HepG2 (cell line): ENCODE data around the gene LTA. TPM values are rescaled to one million over a fixed set of nuclear protein-coding genes. Genes with fewer than 3 reads are reported as not detected.

Experiments
- ATAC-seq: fragments of 200-7000 bp; cut with Tn5 transposase; 3 replicates; pipeline ENCODE4 v1.9.1; 2020; ENCODE audit warnings: mild to moderate bottlenecking, moderate library complexity
- BruUV-seq: library from RNA; stranded (reverse); fragments of 400-500 nt; replicated peaks from 2 replicates; lab custom pipeline; 2021; lab: Mats Ljungman, UMichigan
- CTCF ChIA-PET: fragments of 300-600 bp; formaldehyde crosslinking; extraction: SDS; loops from one replicate; lab custom pipeline; 2021; ENCODE audit warnings: low total read pairs, inconsistent platforms, low intra/inter-chr PET ratio; lab: Yijun Ruan, JAX
- POLR2A ChIA-PET: fragments of 350-600 bp; sonication (Branson Sonifier 250); formaldehyde crosslinking; loops from one replicate; lab custom pipeline; 2020; ENCODE audit warnings: antibody characterized with exemption, inconsistent platforms; lab: Yijun Ruan, JAX
- DNase-seq: peaks from one replicate; pipeline ENCODE4 v3.0.0-alpha.2; 2015; ENCODE audit warnings: low spot score
- FAIRE-seq: peaks from 3 replicates; lab custom pipeline; 2011; peaks lifted over from hg19 to GRCh38; lab: Jason Lieb, UNC
- H2AFZ ChIP-seq: one replicate; pipeline ENCODE4 v1.6.1; 2011; ENCODE audit warnings: low read length, inconsistent platforms
- H3K27ac ChIP-seq: fragments of 300-600 bp; 3 replicates; pipeline ENCODE4 v1.8.0; 2011; ENCODE audit warnings: mixed run types, mild to moderate bottlenecking, mixed read lengths, low read length, inconsistent platforms; ENCODE audit not compliant: insufficient read depth; ENCODE audit errors: extremely low read length
- H3K27me3 ChIP-seq, 2 experiments: fragments of 200-600 bp in 1 of 2; 2 replicates in 1 of 2; 3 replicates in 1 of 2; pipeline versions ENCODE4 v1.6.0 to v1.8.0; 2011; ENCODE audit warnings: low read length in 2 of 2, mild to moderate bottlenecking in 2 of 2, moderate library complexity in 2 of 2, inconsistent platforms in 1 of 2; ENCODE audit not compliant: insufficient read depth in 2 of 2, control insufficient read depth in 1 of 2
- H3K36me3 ChIP-seq, 2 experiments: fragments of 200-600 bp in 1 of 2; replicated peaks in 1 of 2; 2 replicates in 1 of 2; 3 replicates in 1 of 2; pipeline versions ENCODE4 v1.5.1 to v1.8.0; 2011; ENCODE audit warnings: low read length in 2 of 2, inconsistent platforms in 1 of 2; ENCODE audit not compliant: insufficient read depth in 2 of 2, control insufficient read depth in 1 of 2
- H3K4me1 ChIP-seq: 2 replicates; pipeline ENCODE4 v1.5.1; 2012; ENCODE audit warnings: low read length, inconsistent platforms; ENCODE audit not compliant: insufficient read depth
- H3K4me2 ChIP-seq: 2 replicates; pipeline ENCODE4 v1.6.0; 2011; ENCODE audit warnings: low read depth, low read length, inconsistent platforms
- H3K4me3 ChIP-seq, 3 experiments: fragments of 200-600 bp in 1 of 3; sonication (generic), shearing (Covaris generic) in 1 of 3; replicated peaks in 1 of 3; 2 replicates each; pipeline ENCODE4 v1.5.1; 2011 to 2016; ENCODE audit warnings: low read length in 3 of 3, inconsistent platforms in 2 of 3, low read depth in 2 of 3, mild to moderate bottlenecking in 2 of 3, control low read depth in 1 of 3, mixed read lengths in 1 of 3; ENCODE audit not compliant: insufficient read depth in 1 of 3
- H3K79me2 ChIP-seq: one replicate; pipeline ENCODE4 v1.6.1; 2011; ENCODE audit warnings: low read length, inconsistent platforms; ENCODE audit not compliant: insufficient read depth
- H3K9ac ChIP-seq: 2 replicates; pipeline ENCODE4 v1.6.0; 2011; ENCODE audit warnings: mild to moderate bottlenecking, low read depth, low read length, inconsistent platforms; ENCODE audit not compliant: insufficient read depth
- H3K9me3 ChIP-seq: 2 replicates; pipeline ENCODE4 v1.5.1; 2012; ENCODE audit warnings: mild to moderate bottlenecking, low read length
- H4K20me1 ChIP-seq: 2 replicates; pipeline ENCODE4 v1.6.0; 2011; ENCODE audit warnings: inconsistent platforms, mild to moderate bottlenecking, low read length, moderate library complexity; ENCODE audit not compliant: insufficient read depth
- KLF13 ChIP-seq: sonication (generic); formaldehyde crosslinking; IDR thresholded peaks from 2 replicates; pipeline ENCODE4 v1.4.0; 2020; ENCODE audit warnings: mild to moderate bottlenecking, missing genetic modification reagents
- POLR2AphosphoS5 ChIP-seq: IDR thresholded peaks from 2 replicates; pipeline ENCODE4 v1.6.1; 2012; ENCODE audit warnings: low read depth, low read length
- SOX5 ChIP-seq: IDR thresholded peaks from 2 replicates; pipeline ENCODE4 v1.6.1; 2016; ENCODE audit warnings: borderline replicate concordance
- ZNF331 ChIP-seq: sonication (generic); formaldehyde crosslinking; IDR thresholded peaks from 2 replicates; pipeline ENCODE4 v1.4.0; 2020; ENCODE audit warnings: missing genetic modification reagents
- ZNF607 ChIP-seq: sonication (generic); formaldehyde crosslinking; IDR thresholded peaks from 2 replicates; pipeline ENCODE4 v1.5.1; 2020; ENCODE audit warnings: missing genetic modification reagents, mild to moderate bottlenecking, borderline replicate concordance
- WGBS: methylation state at CpG from one replicate; pipeline ENCODE4 v1.1.6; 2017; ENCODE audit warnings: low lambda C conversion rate; 5-methylcytosine and 5-hydroxymethylcytosine counted together
- in situ Hi-C: cut with HindIII; loops from 2 replicates; pipeline ENCODE4 v1.10.0; 2017; ENCODE audit warnings: low pct_unique_long_range_greater_than_20kb; ENCODE audit not compliant: extremely low pct_ligation_motif_present
- intact Hi-C: fragments of 100-400 bp; cut with micrococcal nuclease; formaldehyde crosslinking; loops from one replicate; pipeline ENCODE4 v1.10.0; 2022; ENCODE audit not compliant: unreplicated experiment
- polyA plus RNA-seq, 8 experiments: library from polyadenylated mRNA; depleted of rRNA in 3 of 8; stranded (reverse) in 7 of 8; unstranded in 1 of 8; fragments of >200 nt; fragmentation: Illumina TruSeq in 4 of 8; extraction: Trizol in 4 of 8; gene quantifications; 2 replicates each; pipeline versions ENCODE4 v1.2.1 to v1.2.3, GENCODE V29; 2011 to 2016; ENCODE audit warnings: low read depth in 4 of 8, missing spikeins in 1 of 8, mixed read lengths in 1 of 8; ENCODE audit not compliant: insufficient read depth in 1 of 8
- total RNA-seq, 5 experiments: library from RNA; depleted of rRNA; stranded (reverse); fragments of >200 nt; fragmentation: Illumina TruSeq; extraction: Trizol; gene quantifications; 2 replicates each; pipeline ENCODE4 v1.2.3, GENCODE V29; 2016; ENCODE audit warnings: low read depth in 1 of 5
- TF ChIP-seq, protein P1 (sequence below): IDR thresholded peaks from 2 replicates; pipeline ENCODE4 v1.6.1; 2016; ENCODE audit warnings: control low read depth
- TF ChIP-seq, protein P2 (sequence below): sonication (generic); formaldehyde crosslinking; IDR thresholded peaks from 2 replicates; pipeline ENCODE4 v1.8.1; 2023; ENCODE audit warnings: mild to moderate bottlenecking, missing genetic modification reagents

LTA gene
- total and polyA plus RNA-seq, 2 of the 13 experiments (the other 11 are each of a cell fraction or from before 2014, with no cell fraction given) = 0.09 TPM; not detected in 1

DNA sequence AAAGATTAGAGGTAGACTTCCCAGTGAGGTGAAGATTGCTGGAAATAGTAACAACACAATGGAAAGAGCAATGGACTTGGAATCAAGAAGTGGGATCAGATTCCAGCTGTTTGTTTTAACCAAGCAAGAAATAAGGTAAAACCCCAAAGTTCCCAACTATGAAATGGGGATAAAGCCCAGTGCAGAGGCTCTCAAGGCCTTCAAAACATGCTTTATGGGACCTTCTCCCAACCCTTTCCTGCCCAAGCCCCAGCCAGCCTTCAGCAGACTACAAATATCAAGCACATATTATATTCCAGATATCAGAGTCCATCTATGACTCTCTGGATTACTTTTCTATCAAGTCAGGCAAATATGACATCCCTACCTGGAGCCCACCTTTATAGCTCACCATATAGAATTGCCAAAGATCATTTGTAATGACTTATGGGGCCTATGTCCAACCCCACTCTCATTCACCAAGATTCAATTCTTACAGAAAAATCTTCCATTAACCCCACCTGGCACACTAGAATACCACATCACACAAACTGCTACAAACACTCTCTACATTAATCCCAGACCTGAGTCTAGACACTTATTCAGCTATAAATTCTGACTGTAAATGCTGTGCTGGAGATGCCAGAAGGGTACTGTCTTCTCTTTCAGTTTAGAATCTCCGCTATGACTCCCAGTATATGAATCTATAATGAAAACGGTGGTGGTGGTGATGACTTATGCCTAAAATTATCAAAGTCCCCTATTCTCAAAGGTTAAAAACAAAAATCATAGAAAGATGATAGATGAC lies 36.4 kb upstream of the LTA start (continued):
- TF ChIP-seq, protein P1, sequence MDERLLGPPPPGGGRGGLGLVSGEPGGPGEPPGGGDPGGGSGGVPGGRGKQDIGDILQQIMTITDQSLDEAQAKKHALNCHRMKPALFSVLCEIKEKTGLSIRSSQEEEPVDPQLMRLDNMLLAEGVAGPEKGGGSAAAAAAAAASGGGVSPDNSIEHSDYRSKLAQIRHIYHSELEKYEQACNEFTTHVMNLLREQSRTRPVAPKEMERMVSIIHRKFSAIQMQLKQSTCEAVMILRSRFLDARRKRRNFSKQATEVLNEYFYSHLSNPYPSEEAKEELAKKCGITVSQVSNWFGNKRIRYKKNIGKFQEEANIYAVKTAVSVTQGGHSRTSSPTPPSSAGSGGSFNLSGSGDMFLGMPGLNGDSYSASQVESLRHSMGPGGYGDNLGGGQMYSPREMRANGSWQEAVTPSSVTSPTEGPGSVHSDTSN (CRISPR knock-in tag) = no peak

DNA sequence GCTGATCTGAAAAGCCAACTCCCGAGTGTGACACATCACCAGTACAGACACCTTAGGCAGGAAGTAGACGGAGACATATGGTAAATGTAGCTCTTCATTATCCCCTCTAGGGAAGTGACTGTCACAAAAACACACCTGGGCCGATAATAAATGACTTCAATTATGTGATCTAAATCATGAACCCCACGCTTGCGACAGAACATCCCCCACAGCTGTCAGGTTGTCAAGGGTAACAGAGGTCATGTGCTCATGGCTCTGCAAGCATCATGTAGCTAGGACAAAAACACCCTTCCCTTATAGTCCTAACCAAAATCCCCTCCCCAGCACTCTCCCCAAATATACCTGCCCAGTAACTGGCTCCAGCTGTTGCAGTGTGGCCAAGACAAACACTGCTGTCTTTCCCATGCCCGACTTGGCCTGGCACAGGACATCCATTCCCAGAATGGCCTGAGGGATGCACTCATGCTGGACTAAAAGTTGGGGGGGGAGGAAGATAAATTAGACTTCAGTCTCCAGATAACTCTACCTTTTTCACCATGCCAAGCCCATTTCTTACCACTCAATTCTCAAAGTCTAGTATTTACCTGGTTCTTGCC lies 33.2 kb upstream of the LTA start:
- FAIRE-seq = no peak
- H3K27ac ChIP-seq = no peak overlapping the region
- peak overlapping the region; percentile 99 for H3K4me2 ChIP-seq
- H3K36me3 ChIP-seq = peaks cover 32 to 65% of the 10 kb centered on the region in 2 experiments
- H3K4me3 ChIP-seq = peak overlapping the region; percentile 66 to 99 (median 83); a peak in 3 of 6 replicates
- H4K20me1 ChIP-seq = peaks cover 66% of the 10 kb centered on the region
- H3K79me2 ChIP-seq = peaks cover 72% of the 10 kb centered on the region
- peak overlapping the region; percentile 96; the same call in 1 of the 2 replicates for H3K9ac ChIP-seq
- BruUV-seq = no TSS peak
- WGBS = 91% methylated on average over 6 of the region's 6 CpGs
- TF ChIP-seq SOX5 (CRISPR knock-in tag) (no peak), POLR2AphosphoS5 (0 out of 2 replicates have a peak, but pooled peaks have one; percentile 10), ZNF331 (CRISPR knock-in tag) (peak; percentile 7; the same call in 1 of the 2 replicates), ZNF607 (0 out of 2 replicates have a peak, but pooled peaks have one; percentile 32), KLF13 (CRISPR knock-in tag) (no peak)
- TF ChIP-seq, protein P2, sequence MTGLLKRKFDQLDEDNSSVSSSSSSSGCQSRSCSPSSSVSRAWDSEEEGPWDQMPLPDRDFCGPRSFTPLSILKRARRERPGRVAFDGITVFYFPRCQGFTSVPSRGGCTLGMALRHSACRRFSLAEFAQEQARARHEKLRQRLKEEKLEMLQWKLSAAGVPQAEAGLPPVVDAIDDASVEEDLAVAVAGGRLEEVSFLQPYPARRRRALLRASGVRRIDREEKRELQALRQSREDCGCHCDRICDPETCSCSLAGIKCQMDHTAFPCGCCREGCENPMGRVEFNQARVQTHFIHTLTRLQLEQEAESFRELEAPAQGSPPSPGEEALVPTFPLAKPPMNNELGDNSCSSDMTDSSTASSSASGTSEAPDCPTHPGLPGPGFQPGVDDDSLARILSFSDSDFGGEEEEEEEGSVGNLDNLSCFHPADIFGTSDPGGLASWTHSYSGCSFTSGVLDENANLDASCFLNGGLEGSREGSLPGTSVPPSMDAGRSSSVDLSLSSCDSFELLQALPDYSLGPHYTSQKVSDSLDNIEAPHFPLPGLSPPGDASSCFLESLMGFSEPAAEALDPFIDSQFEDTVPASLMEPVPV = no peak
- POLR2A ChIA-PET = interaction anchor here (1.7 to 6.9 kb wide), 2 partner anchors 9 to 10 kb away, joined by 3 to 123 read pairs; partner anchors contain the start of genes MCCD1 and NFKBIL1
- no peaks in the 10 kb centered on the region for H3K9me3 ChIP-seq
- intact Hi-C loops (no loop called here), in situ Hi-C loops (no loop called here)
- DNase-seq = no peak
- H2AFZ ChIP-seq = no peak overlapping the region
- ATAC-seq = no peak
- peaks cover 60% of the 10 kb centered on the region for H3K4me1 ChIP-seq
- no peaks in the 10 kb centered on the region; a peak in 2 of 5 replicates for H3K27me3 ChIP-seq
- CTCF ChIA-PET = no interaction called here
